HUES48 (cell line): ENCODE results near the gene FOLR2.
"Not testable (repeated sequence)": the region's sequence is repeated elsewhere in the genome, so short reads cannot be mapped to it uniquely, and the experiment has no call there.

Experiments used
- H3K27ac ChIP-seq: one replicate; pipeline ENCODE4 v1.7.0; 2013; ENCODE audit warnings: low read depth, low read length, inconsistent platforms
- H3K27me3 ChIP-seq: 2 replicates; pipeline ENCODE4 v1.6.1; 2013; ENCODE audit warnings: mild to moderate bottlenecking, low read length; ENCODE audit not compliant: control insufficient read depth, insufficient read depth
- H3K36me3 ChIP-seq: 2 replicates; pipeline ENCODE4 v1.6.1; 2013; ENCODE audit warnings: low read length; ENCODE audit not compliant: control insufficient read depth, insufficient read depth
- H3K4me1 ChIP-seq: 2 replicates; pipeline ENCODE4 v1.6.1; 2013; ENCODE audit warnings: mild to moderate bottlenecking, low read length; ENCODE audit not compliant: control insufficient read depth, insufficient read depth
- H3K4me3 ChIP-seq: 2 replicates; pipeline ENCODE4 v1.5.1; 2013; ENCODE audit warnings: mild to moderate bottlenecking, low read depth, low read length
- H3K9ac ChIP-seq: 2 replicates; pipeline ENCODE4 v1.6.1; 2013; ENCODE audit warnings: mild to moderate bottlenecking, low read depth, low read length, moderate library complexity
- H3K9me3 ChIP-seq: 2 replicates; pipeline ENCODE4 v1.6.1; 2013; ENCODE audit warnings: low read length; ENCODE audit not compliant: control insufficient read depth, insufficient read depth

The FOLR2 gene

DNA sequence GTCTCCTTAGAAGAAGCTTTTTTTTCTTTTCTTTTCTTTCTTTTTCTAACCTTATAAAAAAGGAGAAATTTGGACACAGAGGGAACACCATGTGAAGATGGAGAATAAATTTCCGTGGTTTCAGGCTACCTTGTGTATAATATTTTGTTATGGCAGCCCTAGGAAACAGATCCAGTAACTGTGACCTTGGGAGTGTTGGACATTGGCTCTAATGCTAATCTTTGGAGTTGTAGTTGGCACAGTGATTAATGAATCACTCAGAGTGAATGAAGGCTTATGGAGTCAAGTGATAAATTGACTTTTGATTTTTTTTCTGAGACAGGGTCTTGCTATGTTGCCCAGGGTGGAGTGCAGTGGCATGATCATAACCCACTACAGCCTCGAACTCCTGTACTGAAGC, 42.9 kb downstream of the FOLR2 start:
- Histone ChIP-seq H3K4me1 (peaks cover 7% of the 10 kb centered on the region), H3K4me3 (no peak overlapping the region), H3K9me3 (no peaks in the 10 kb centered on the region), H3K36me3 (no peaks in the 10 kb centered on the region), H3K27ac (no peak overlapping the region), H3K27me3 (peaks cover 6% of the 10 kb centered on the region; the same call in 1 of the 2 replicates), H3K9ac (no peak overlapping the region)

DNA sequence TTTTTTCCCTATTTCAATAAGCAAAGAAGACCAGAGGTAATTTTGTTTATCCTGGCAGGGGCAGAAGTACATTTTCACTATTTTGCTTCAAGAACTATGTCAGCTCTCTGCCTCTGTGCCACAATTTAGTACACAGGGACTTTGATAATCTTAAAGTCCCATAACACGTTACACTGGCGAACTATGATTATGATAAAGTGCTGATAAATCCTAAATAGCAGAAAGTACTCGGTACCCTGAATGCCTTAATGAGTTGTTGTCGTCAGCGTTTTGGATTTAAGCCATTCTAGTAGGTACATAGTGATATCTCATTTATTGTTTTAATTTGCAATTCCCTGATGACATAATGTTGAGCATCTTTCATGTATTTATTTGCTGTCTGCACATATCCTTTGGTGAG, 44.0 kb downstream of the FOLR2 start:
- Histone ChIP-seq H3K9ac (no peak overlapping the region), H3K4me1 (peaks cover 7% of the 10 kb centered on the region), H3K36me3 (no peaks in the 10 kb centered on the region), H3K4me3 (no peak overlapping the region), H3K9me3 (no peaks in the 10 kb centered on the region), H3K27ac (no peak overlapping the region), H3K27me3 (peaks cover 6% of the 10 kb centered on the region; the same call in 1 of the 2 replicates)

DNA sequence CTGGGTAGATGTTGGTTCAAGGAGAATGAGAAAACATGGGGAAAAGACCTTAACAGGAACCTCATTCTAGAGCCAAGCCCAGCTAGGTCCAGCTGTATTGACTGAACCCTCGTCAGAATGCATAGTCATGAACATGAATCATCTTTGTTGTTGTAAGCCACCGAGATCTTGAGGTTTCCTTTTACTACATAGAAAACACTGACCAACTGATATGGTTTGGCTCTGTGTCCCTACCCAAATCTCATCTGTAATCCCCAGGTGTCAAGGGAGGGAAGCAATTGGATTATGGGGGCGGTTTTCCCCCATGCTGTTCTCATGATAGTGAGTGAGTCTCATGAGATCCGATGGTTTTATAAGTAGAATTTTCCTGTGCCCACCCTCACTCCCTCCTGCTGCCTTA, 46.8 kb downstream of the FOLR2 start:
- Histone ChIP-seq H3K27ac (no peak overlapping the region), H3K27me3 (no peaks in the 10 kb centered on the region)

GRCh38 chr11:72265951-72266350, 49.4 kb downstream of the FOLR2 start:
- Histone ChIP-seq H3K4me3 (no peak overlapping the region), H3K27ac (no peak overlapping the region), H3K36me3 (no peaks in the 10 kb centered on the region), H3K9me3 (no peaks in the 10 kb centered on the region), H3K27me3 (no peaks in the 10 kb centered on the region), H3K9ac (no peak overlapping the region), H3K4me1 (no peaks in the 10 kb centered on the region)

More for the DNA sequence above, 46.8 kb downstream of the FOLR2 start:
- H3K4me1 ChIP-seq, result peaks cover 7% of the 10 kb centered on the region
- no peaks in the 10 kb centered on the region for H3K36me3 ChIP-seq
- H3K9me3 ChIP-seq, result no peaks in the 10 kb centered on the region
- no peak overlapping the region for H3K4me3 ChIP-seq
- H3K9ac ChIP-seq, result no peak overlapping the region

GRCh38 chr11:72266960-72267359, 50.4 kb downstream of the FOLR2 start:
- not testable (repeated sequence) for H3K9ac ChIP-seq, H3K9me3 ChIP-seq, H3K27me3 ChIP-seq, H3K36me3 ChIP-seq, H3K4me1 ChIP-seq, H3K27ac ChIP-seq, H3K4me3 ChIP-seq

- H3K4me3 ChIP-seq, result no peak overlapping the region
- H3K4me1 ChIP-seq, result no peaks in the 10 kb centered on the region
- no peaks in the 10 kb centered on the region for H3K9me3 ChIP-seq
- H3K27me3 ChIP-seq, result no peaks in the 10 kb centered on the region
- H3K9ac ChIP-seq, result no peak overlapping the region
- H3K27ac ChIP-seq, result no peak overlapping the region
- no peaks in the 10 kb centered on the region for H3K36me3 ChIP-seq
These were observed 51.5 kb downstream of the FOLR2 start for GRCh38 chr11:72267956-72268617.
